ENCODE results near the gene ZNF561. TPM values are rescaled to one million over a fixed set of nuclear protein-coding genes. Genes with fewer than 3 reads are reported as not detected.

ZNF561 gene
- total RNA-seq, 1 donor from 2014 or later: 34.7 TPM

DNA sequence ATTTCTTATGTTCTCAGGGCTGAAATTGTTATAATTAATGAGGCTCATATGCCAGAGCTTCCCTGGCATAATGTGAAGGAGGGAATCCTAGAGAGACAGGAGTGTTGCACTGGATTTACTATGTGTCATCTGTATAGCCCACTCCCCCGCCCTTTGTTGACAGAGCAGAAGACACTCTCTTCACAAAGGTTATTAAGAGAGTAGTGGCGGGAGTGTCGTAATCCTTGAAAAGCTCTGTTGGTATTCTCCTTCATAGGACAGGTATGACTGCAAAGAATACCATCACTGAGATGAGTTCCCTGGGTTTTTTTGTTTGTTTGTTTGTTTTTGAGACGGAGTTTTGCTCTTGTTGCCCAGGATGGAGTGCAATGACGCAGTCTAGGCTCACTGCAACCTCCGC lies 50.8 kb downstream of the ZNF561 start:
- H3K4me1 ChIP-seq: no peaks in the 10 kb centered on the region
- no peaks in the 10 kb centered on the region for H3K27me3 ChIP-seq
- TF ChIP-seq, protein P1, sequence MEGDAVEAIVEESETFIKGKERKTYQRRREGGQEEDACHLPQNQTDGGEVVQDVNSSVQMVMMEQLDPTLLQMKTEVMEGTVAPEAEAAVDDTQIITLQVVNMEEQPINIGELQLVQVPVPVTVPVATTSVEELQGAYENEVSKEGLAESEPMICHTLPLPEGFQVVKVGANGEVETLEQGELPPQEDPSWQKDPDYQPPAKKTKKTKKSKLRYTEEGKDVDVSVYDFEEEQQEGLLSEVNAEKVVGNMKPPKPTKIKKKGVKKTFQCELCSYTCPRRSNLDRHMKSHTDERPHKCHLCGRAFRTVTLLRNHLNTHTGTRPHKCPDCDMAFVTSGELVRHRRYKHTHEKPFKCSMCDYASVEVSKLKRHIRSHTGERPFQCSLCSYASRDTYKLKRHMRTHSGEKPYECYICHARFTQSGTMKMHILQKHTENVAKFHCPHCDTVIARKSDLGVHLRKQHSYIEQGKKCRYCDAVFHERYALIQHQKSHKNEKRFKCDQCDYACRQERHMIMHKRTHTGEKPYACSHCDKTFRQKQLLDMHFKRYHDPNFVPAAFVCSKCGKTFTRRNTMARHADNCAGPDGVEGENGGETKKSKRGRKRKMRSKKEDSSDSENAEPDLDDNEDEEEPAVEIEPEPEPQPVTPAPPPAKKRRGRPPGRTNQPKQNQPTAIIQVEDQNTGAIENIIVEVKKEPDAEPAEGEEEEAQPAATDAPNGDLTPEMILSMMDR (IDR thresholded peaks at IDR 0.05): no peak
- H3K27ac ChIP-seq: no peak overlapping the region
- H3K4me3 ChIP-seq: no peak overlapping the region
- peaks cover 98% of the 10 kb centered on the region for H3K9me3 ChIP-seq
- H3K36me3 ChIP-seq: peaks cover 38% of the 10 kb centered on the region
- ATAC-seq (no peak), DNase-seq (no peak)
- intact Hi-C loops (cut with DNase I): no loop called here

DNA sequence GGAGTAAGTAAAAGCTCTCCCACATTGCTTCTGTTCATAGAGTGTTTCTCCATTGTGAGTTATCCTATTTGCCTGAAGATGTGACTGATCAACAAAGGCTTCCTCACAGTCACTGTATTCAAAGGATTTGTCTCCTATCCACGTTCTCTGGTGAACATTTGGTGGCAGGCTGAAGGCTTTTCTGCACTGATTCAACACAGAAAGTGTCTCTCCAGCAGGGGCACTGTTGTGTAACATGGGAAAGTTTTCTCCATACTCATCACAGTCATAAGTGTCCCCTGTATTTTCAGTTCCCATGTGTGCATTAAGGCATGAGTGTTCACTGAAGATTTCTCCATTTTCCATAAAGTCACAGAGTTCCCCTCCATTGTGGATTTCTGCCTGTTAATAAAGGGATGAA lies 54.3 kb downstream of the ZNF561 start:
- ATAC-seq: no peak
- H3K4me1 ChIP-seq: no peaks in the 10 kb centered on the region
- no peaks in the 10 kb centered on the region for H3K27me3 ChIP-seq
- TF ChIP-seq, protein P1 (IDR thresholded peaks at IDR 0.05): no peak
- H3K4me3 ChIP-seq: no peak overlapping the region
- peaks cover 97% of the 10 kb centered on the region for H3K9me3 ChIP-seq
- intact Hi-C loops (cut with DNase I): no loop called here
- H3K27ac ChIP-seq: no peak overlapping the region
- peaks cover 58% of the 10 kb centered on the region for H3K36me3 ChIP-seq
- no peak for DNase-seq

DNA sequence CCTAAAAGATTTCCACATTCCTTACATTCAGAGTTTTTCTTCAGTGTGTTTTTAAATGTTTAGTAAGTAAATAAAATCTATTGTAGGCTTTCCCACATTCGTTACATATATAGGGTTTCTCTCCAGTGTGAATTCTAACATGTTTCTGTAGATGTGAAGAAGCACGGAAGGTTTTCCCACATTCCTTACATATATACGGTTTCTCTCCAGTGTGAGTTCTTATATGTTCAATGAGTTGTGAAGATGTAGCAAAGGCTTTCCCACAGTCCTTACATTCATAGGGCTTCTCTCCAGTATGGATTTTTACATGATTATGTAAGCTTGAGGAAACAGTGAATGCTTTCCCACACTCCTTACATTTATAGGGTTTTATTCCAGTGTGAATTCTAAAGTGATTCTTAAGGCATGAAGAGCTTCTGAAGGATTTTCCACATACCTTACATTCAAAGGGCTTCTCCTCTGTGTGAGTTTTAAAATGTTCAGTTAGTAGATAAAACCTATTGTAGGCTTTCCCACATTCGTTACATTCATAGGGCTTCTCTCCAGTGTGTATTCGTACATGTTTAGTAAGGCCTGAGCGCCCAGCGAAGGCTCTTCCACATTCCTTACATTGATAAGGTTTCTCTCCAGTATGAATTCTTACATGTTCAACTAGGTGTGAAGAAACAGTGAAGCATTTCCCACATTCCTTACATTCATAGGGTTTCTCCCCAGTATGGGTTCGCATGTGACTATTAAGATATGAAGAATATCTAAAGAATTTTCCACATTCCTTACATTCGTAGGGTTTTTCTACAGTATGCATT lies 54.9 kb downstream of the ZNF561 start:
- Histone ChIP-seq H3K27me3 (no peaks in the 10 kb centered on the region), H3K4me3 (no peak overlapping the region), H3K4me1 (no peaks in the 10 kb centered on the region), H3K27ac (no peak overlapping the region), H3K9me3 (peaks cover 97% of the 10 kb centered on the region), H3K36me3 (peaks cover 61% of the 10 kb centered on the region)
- DNase-seq (no peak), ATAC-seq (no peak)
- intact Hi-C loops (cut with DNase I): no loop called here
- TF ChIP-seq, protein P1 (IDR thresholded peaks at IDR 0.05): no peak

Other genes starting within 250 kb of the ZNF561 start
- gene ZNF266, start 185.7 kb downstream of the ZNF561 start, total RNA-seq: 24.5 TPM
- gene ZNF560, start 122.6 kb downstream of the ZNF561 start, total RNA-seq: not detected
- gene ZNF426, start 82.6 kb downstream of the ZNF561 start, total RNA-seq: 15.3 TPM
- gene ZNF121, start 36.7 kb downstream of the ZNF561 start, total RNA-seq: 25.1 TPM
- 31.6 TPM for gene ZNF562, start 53.9 kb upstream of the ZNF561 start, total RNA-seq
- 10.2 TPM for gene ZNF846, start 147.5 kb upstream of the ZNF561 start, total RNA-seq
- 21.5 TPM for gene FBXL12, start 197.8 kb upstream of the ZNF561 start, total RNA-seq
- gene UBL5, start 206.7 kb upstream of the ZNF561 start, total RNA-seq: 220 TPM
- 50.3 TPM for gene PIN1, start 214.1 kb upstream of the ZNF561 start, total RNA-seq

Data from upper lobe of right lung (tissue), 1 donor.